K562 (cell line): ENCODE results near the gene ZMYM4. TPM values are rescaled to one million over a fixed set of nuclear protein-coding genes. Genes with fewer than 3 reads are reported as not detected.
"Not testable (repeated sequence)": the region's sequence is repeated elsewhere in the genome, so short reads cannot be mapped to it uniquely, and the experiment has no call there.

ENCODE experiments used
- ATAC-seq: fragments of 200-7000 bp; cut with Tn5 transposase; 3 replicates; pipeline ENCODE4 v1.9.1; 2020; ENCODE audit warnings: moderate library complexity
- BruUV-seq: library from RNA; stranded (reverse); fragments of 400-500 nt; replicated peaks from 2 replicates; lab custom pipeline; 2021; lab: Mats Ljungman, UMichigan
- CTCF ChIA-PET: fragments of 300-600 bp; formaldehyde crosslinking; extraction: SDS; loops from one replicate; lab custom pipeline; 2021; ENCODE audit warnings: low intra/inter-chr PET ratio; lab: Yijun Ruan, JAX
- POLR2A ChIA-PET: fragments of 300-600, 350-650 bp; sonication (Branson Sonifier 250); formaldehyde crosslinking; extraction: SDS; loops from one replicate; lab custom pipeline; 2021; ENCODE audit warnings: antibody characterized with exemption, inconsistent platforms; lab: Yijun Ruan, JAX
- DNase-seq, 4 experiments: peaks; one replicate each; pipeline versions ENCODE4 v3.0.0 to v3.0.0-alpha.2; 2011 to 2018; ENCODE audit warnings: low spot score in 3 of 4, mixed read lengths in 3 of 4; ENCODE audit errors: extremely low read depth in 1 of 4
- FAIRE-seq: peaks from 2 replicates; lab custom pipeline; 2011; peaks lifted over from hg19 to GRCh38; lab: Jason Lieb, UNC
- H2AFZ ChIP-seq: 2 replicates; pipeline ENCODE4 v1.6.0; 2011; ENCODE audit warnings: low read depth, low read length, control low read depth, inconsistent platforms
- H3K27ac ChIP-seq: fragments of 200-600 bp; 3 replicates; pipeline ENCODE4 v1.8.0; 2011; ENCODE audit warnings: low read depth, mild to moderate bottlenecking, control low read depth, inconsistent platforms, low read length, moderate library complexity, mixed read lengths; ENCODE audit errors: extremely low read depth
- H3K27me3 ChIP-seq, 2 experiments: fragments of 300-600 bp in 1 of 2; 2 replicates in 1 of 2; 3 replicates in 1 of 2; pipeline versions ENCODE4 v1.6.0 to v1.8.0; 2011; ENCODE audit warnings: inconsistent platforms in 2 of 2, low read length in 2 of 2, mild to moderate bottlenecking in 1 of 2, mixed read lengths in 1 of 2, moderate library complexity in 1 of 2; ENCODE audit not compliant: control insufficient read depth in 2 of 2, insufficient read depth in 2 of 2
- H3K36me3 ChIP-seq: fragments of 300-600 bp; 3 replicates; pipeline ENCODE4 v1.8.0; 2011; ENCODE audit warnings: mild to moderate bottlenecking, low read length, inconsistent platforms; ENCODE audit not compliant: control insufficient read depth, insufficient read depth
- H3K4me1 ChIP-seq, 2 experiments: fragments of 200-600 bp in 1 of 2; replicated peaks in 1 of 2; 2 replicates in 1 of 2; 3 replicates in 1 of 2; pipeline versions ENCODE4 v1.5.1 to v1.8.0; 2011; ENCODE audit warnings: inconsistent platforms in 2 of 2, low read length in 2 of 2, mild to moderate bottlenecking in 1 of 2, mixed read lengths in 1 of 2, moderate library complexity in 1 of 2; ENCODE audit not compliant: control insufficient read depth in 2 of 2, insufficient read depth in 2 of 2
- H3K4me2 ChIP-seq: 2 replicates; pipeline ENCODE4 v1.6.1; 2011; ENCODE audit warnings: low read length, control low read depth, inconsistent platforms, mixed read lengths; ENCODE audit not compliant: insufficient read depth
- H3K4me3 ChIP-seq: fragments of 200-600 bp; sonication (generic), shearing (Covaris generic); 2 replicates; pipeline ENCODE4 v1.5.1; 2016; ENCODE audit warnings: control low read depth, inconsistent platforms
- H3K79me2 ChIP-seq: fragments of 200-600 bp; 3 replicates; pipeline ENCODE4 v1.8.0; 2011; ENCODE audit warnings: low read length, inconsistent platforms; ENCODE audit not compliant: control insufficient read depth, insufficient read depth
- H3K9ac ChIP-seq, 2 experiments: 2 replicates each; pipeline versions ENCODE4 v1.6.0 to v1.6.1; 2011; ENCODE audit warnings: low read depth in 2 of 2, low read length in 2 of 2, control low read depth in 1 of 2, inconsistent platforms in 1 of 2, mild to moderate bottlenecking in 1 of 2, mixed read lengths in 1 of 2; ENCODE audit not compliant: insufficient read depth in 1 of 2
- H3K9me1 ChIP-seq: one replicate; pipeline ENCODE4 v1.6.0; 2011; ENCODE audit warnings: inconsistent platforms, mild to moderate bottlenecking, low read length, moderate library complexity; ENCODE audit not compliant: control insufficient read depth, insufficient read depth
- H3K9me3 ChIP-seq: replicated peaks from 2 replicates; pipeline ENCODE4 v1.5.1; 2011; ENCODE audit warnings: low read depth, low read length, inconsistent platforms; ENCODE audit not compliant: control insufficient read depth, insufficient read depth
- H4K20me1 ChIP-seq: replicated peaks from 2 replicates; pipeline ENCODE4 v1.6.1; 2011; ENCODE audit warnings: low read length, inconsistent platforms, mixed read lengths; ENCODE audit not compliant: control insufficient read depth, insufficient read depth
- CEBPG ChIP-seq, 3 experiments: fragments of 200-800 bp in 1 of 3; sonication (Bioruptor generic) in 1 of 3; sonication (generic) in 1 of 3; formaldehyde crosslinking in 1 of 3; IDR thresholded peaks in 2 of 3; conservative IDR thresholded peaks in 1 of 3; 2 replicates each; pipeline versions ENCODE4 v1.6.1 to v1.8.0; 2016 to 2022; ENCODE audit warnings: missing compliant biosample characterization in 2 of 3, missing genetic modification characterization in 2 of 3, mild to moderate bottlenecking in 1 of 3, missing genetic modification reagents in 1 of 3
- E2F6 ChIP-seq, 2 experiments: IDR thresholded peaks; 2 replicates each; pipeline ENCODE4 v1.6.1; 2011; ENCODE audit warnings: borderline replicate concordance in 1 of 2, control low read depth in 1 of 2, low read depth in 1 of 2, low read length in 1 of 2, mild to moderate bottlenecking in 1 of 2, mixed read lengths in 1 of 2, moderate library complexity in 1 of 2; ENCODE audit not compliant: insufficient read depth in 1 of 2, insufficient read length in 1 of 2, poor library complexity in 1 of 2, severe bottlenecking in 1 of 2; ENCODE audit errors: extremely low read depth in 1 of 2
- HDAC1 ChIP-seq, 2 experiments: fragments of 450-650 bp; IDR thresholded peaks; 2 replicates each; pipeline ENCODE4 v1.6.1; 2016 to 2017; ENCODE audit warnings: inconsistent platforms in 1 of 2, mild to moderate bottlenecking in 1 of 2, moderate library complexity in 1 of 2
- HOMEZ ChIP-seq: fragments of 250-450 bp; sonication (Bioruptor Pico); IDR thresholded peaks from 2 replicates; pipeline ENCODE4 v1.4.0; 2020; ENCODE audit warnings: mild to moderate bottlenecking, moderate library complexity
- PHF20 ChIP-seq: fragments of 450-650 bp; IDR thresholded peaks from 2 replicates; pipeline ENCODE4 v1.6.1; 2018; ENCODE audit not compliant: partially characterized antibody
- SMARCA4 ChIP-seq: fragments of 450-650 bp; IDR thresholded peaks from 2 replicates; pipeline ENCODE4 v1.6.1; 2016
- SMC3 ChIP-seq: conservative IDR thresholded peaks from 2 replicates; pipeline ENCODE4 v1.6.1; 2011; ENCODE audit warnings: low read depth, low read length, improper control_type of control experiment; ENCODE audit not compliant: insufficient read depth
- TBL1XR1 ChIP-seq, 2 experiments: IDR thresholded peaks; 2 replicates each; pipeline ENCODE4 v1.6.1; 2012; ENCODE audit warnings: improper control_type of control experiment in 2 of 2, low read length in 2 of 2, mild to moderate bottlenecking in 1 of 2
- TGIF2 ChIP-seq: sonication (generic); formaldehyde crosslinking; IDR thresholded peaks from 2 replicates; pipeline ENCODE4 v1.8.1; 2022; ENCODE audit warnings: mild to moderate bottlenecking, missing genetic modification reagents, moderate library complexity
- ZNF217 ChIP-seq: sonication (generic); formaldehyde crosslinking; IDR thresholded peaks from 2 replicates; pipeline ENCODE4 v1.8.0; 2022; ENCODE audit warnings: mild to moderate bottlenecking, missing genetic modification reagents
- WGBS: fragments of 100-300 bp; shearing (Covaris generic); methylation state at CpG from one replicate; pipeline ENCODE4 v1.1.6; 2016; ENCODE audit warnings: low coverage, mixed read lengths; ENCODE audit not compliant: insufficient coverage; ENCODE audit errors: missing lambda C conversion rate; 5-methylcytosine and 5-hydroxymethylcytosine counted together
- in situ Hi-C: fragments of 300-500 bp; cut with MboI; formaldehyde crosslinking; loops from 4 replicates; pipeline ENCODE4 v1.15.0; 2018; ENCODE audit warnings: inconsistent platforms, mixed read lengths
- intact Hi-C: fragments of 100-400 bp; cut with micrococcal nuclease; formaldehyde crosslinking; loops from 2 replicates; pipeline ENCODE4 v1.14.2; 2022
- polyA plus RNA-seq, 8 experiments: library from polyadenylated mRNA; depleted of rRNA in 4 of 8; stranded (reverse) in 5 of 8; unstranded in 3 of 8; fragments of >200 nt; fragmentation: Nextera tagmentation in 2 of 8; fragmentation: Illumina TruSeq in 1 of 8; extraction: Ambion mirVana in 2 of 8; extraction: Trizol in 1 of 8; gene quantifications; 2 replicates each; pipeline versions ENCODE4 v1.2.1 to v1.2.3, GENCODE V29; 2011 to 2014; ENCODE audit warnings: inconsistent platforms in 1 of 8, missing spikeins in 1 of 8
- total RNA-seq, 7 experiments: library from RNA; depleted of rRNA in 6 of 7; stranded (reverse); fragments of >200 nt in 6 of 7; fragmentation: Illumina TruSeq in 2 of 7; extraction: Trizol in 2 of 7; gene quantifications; 2 replicates each; pipeline versions ENCODE4 v1.2.1 to v1.2.3, GENCODE V29; 2011 to 2021; ENCODE audit warnings: low replicate concordance in 1 of 7
- TF ChIP-seq, protein P1 (sequence below): fragments of 250-450 bp; sonication (Bioruptor Pico); IDR thresholded peaks from 2 replicates; pipeline ENCODE4 v1.8.0; 2021; ENCODE audit warnings: borderline replicate concordance, mild to moderate bottlenecking, moderate library complexity; ENCODE audit not compliant: poor library complexity, severe bottlenecking

The ZMYM4 gene
- total and polyA plus RNA-seq, 9 of the 15 experiments (the other 6 are each of a cell fraction or from before 2014, with no cell fraction given) = 15.2 to 77.2 (median 63.3) TPM

- H3K9ac ChIP-seq, BruUV-seq, FAIRE-seq, intact Hi-C loops, H3K27ac ChIP-seq, H3K4me1 ChIP-seq, H4K20me1 ChIP-seq, H3K9me1 ChIP-seq, H3K4me2 ChIP-seq, in situ Hi-C loops, H3K4me3 ChIP-seq, H3K27me3 ChIP-seq, H3K9me3 ChIP-seq, H3K79me2 ChIP-seq, CTCF ChIA-PET, H2AFZ ChIP-seq, ATAC-seq, DNase-seq: not testable (repeated sequence)
- WGBS = 98% methylated on average over 6 of the region's 6 CpGs
- H3K36me3 ChIP-seq = peaks cover 49% of the 10 kb centered on the region
- POLR2A ChIA-PET = interaction anchor here (0.9 kb wide), 1 partner anchor 16 kb away, joined by 3 read pairs; no protein-coding TSS in a partner anchor
Observed at GRCh38 chr1:35380111-35380510, 111.6 kb downstream of the ZMYM4 start.

GRCh38 chr1:35382107-35382506, 113.6 kb downstream of the ZMYM4 start:
- no peak overlapping the region for H3K4me3 ChIP-seq
- WGBS = 72% methylated on average over 3 of the region's 4 CpGs
- intact Hi-C loops = no loop called here
- POLR2A ChIA-PET = no interaction called here
- no peaks in the 10 kb centered on the region for H3K9me1 ChIP-seq
- FAIRE-seq (no peak), DNase-seq (no peak), ATAC-seq (no peak)
- H3K79me2 ChIP-seq = no peaks in the 10 kb centered on the region
- H3K9me3 ChIP-seq = no peaks in the 10 kb centered on the region
- no peak overlapping the region for H3K4me2 ChIP-seq
- no peaks in the 10 kb centered on the region for H3K27me3 ChIP-seq
- no peak overlapping the region for H3K9ac ChIP-seq
- no peak overlapping the region for H2AFZ ChIP-seq
- in situ Hi-C loops = no loop called here
- BruUV-seq = no TSS peak
- H3K27ac ChIP-seq = no peak overlapping the region
- no peaks in the 10 kb centered on the region for H4K20me1 ChIP-seq
- H3K4me1 ChIP-seq = no peaks in the 10 kb centered on the region
- CTCF ChIA-PET = no interaction called here
- TF ChIP-seq HOMEZ = no peak
- TF ChIP-seq TBL1XR1 (IDR thresholded peaks at IDR 0.05; ENCODE audit: low read length in 2 of 2) = no peak
- no peak for TF ChIP-seq CEBPG (CRISPR knock-in tag; IDR thresholded peaks at IDR 0.05)
- TF ChIP-seq CEBPG (tag; conservative IDR thresholded peaks at IDR 0.05 in 1 of 2, IDR thresholded peaks at IDR 0.05 in 1 of 2) = no peak
- no peak for TF ChIP-seq TGIF2 (CRISPR knock-in tag)
- no peak for TF ChIP-seq SMC3
- no peak for TF ChIP-seq HDAC1 (IDR thresholded peaks at IDR 0.05)
- TF ChIP-seq E2F6 (IDR thresholded peaks at IDR 0.05; ENCODE audit: borderline replicate concordance in 1 of 2, extremely low read depth in 1 of 2, insufficient read depth in 1 of 2, insufficient read length in 1 of 2, low read depth in 1 of 2, low read length in 1 of 2, poor library complexity in 1 of 2, severe bottlenecking in 1 of 2) = no peak
- no peak for TF ChIP-seq ZNF217
- TF ChIP-seq, protein P1, sequence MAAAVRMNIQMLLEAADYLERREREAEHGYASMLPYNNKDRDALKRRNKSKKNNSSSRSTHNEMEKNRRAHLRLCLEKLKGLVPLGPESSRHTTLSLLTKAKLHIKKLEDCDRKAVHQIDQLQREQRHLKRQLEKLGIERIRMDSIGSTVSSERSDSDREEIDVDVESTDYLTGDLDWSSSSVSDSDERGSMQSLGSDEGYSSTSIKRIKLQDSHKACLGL (CRISPR knock-in tag) = no peak
- TF ChIP-seq PHF20 = no peak
- TF ChIP-seq SMARCA4 = no peak
- H3K36me3 ChIP-seq = peaks cover 58% of the 10 kb centered on the region
